BLaER1 treated with 17β-estradiol and CSF1 and Interleukin-3, amounts not matched to agents 10 nM and 100 nM (cell line): ENCODE data around the gene QSOX1.

Experiments
- H3K27ac ChIP-seq, 11 experiments: shearing (Covaris generic); formaldehyde crosslinking; 2 replicates each; pipeline ENCODE4 v1.8.1; 2022
- H3K27me3 ChIP-seq, 11 experiments: shearing (Covaris generic); formaldehyde crosslinking; 2 replicates each; pipeline ENCODE4 v1.8.1; 2022
- H3K36me3 ChIP-seq, 11 experiments: shearing (Covaris generic); formaldehyde crosslinking; 2 replicates each; pipeline ENCODE4 v1.8.1; 2022
- H3K4me1 ChIP-seq, 10 experiments: shearing (Covaris generic); formaldehyde crosslinking; 2 replicates each; pipeline ENCODE4 v1.8.1; 2022
- H3K4me2 ChIP-seq, 11 experiments: shearing (Covaris generic); formaldehyde crosslinking; 2 replicates each; pipeline ENCODE4 v1.8.1; 2022
- H3K4me3 ChIP-seq, 10 experiments: shearing (Covaris generic); formaldehyde crosslinking; 2 replicates each; pipeline ENCODE4 v1.8.1; 2022
- H3K9ac ChIP-seq, 11 experiments: shearing (Covaris generic); formaldehyde crosslinking; 2 replicates each; pipeline ENCODE4 v1.8.1; 2022
- H3K9me3 ChIP-seq, 11 experiments: shearing (Covaris generic); formaldehyde crosslinking; replicated peaks in 1 of 11; 2 replicates each; pipeline ENCODE4 v1.8.1; 2022
- H4K20me1 ChIP-seq, 11 experiments: shearing (Covaris generic); formaldehyde crosslinking; 2 replicates each; pipeline ENCODE4 v1.8.1; 2022
- Cebpa-rat ChIP-seq, 11 experiments: shearing (Covaris generic); IDR thresholded peaks; 2 replicates each; pipeline ENCODE4 v1.8.1; 2022

QSOX1 gene

GRCh38 chr1:180156201-180156600 is 1.5 kb downstream of the QSOX1 start:
- H3K27me3 ChIP-seq: no peaks in the 10 kb centered on the region
- H4K20me1 ChIP-seq: peaks cover 0 to 57% (median 25%) of the 10 kb centered on the region in 11 experiments; a peak in 14 of 22 replicates
- H3K9me3 ChIP-seq: no peaks in the 10 kb centered on the region
- H3K4me2 ChIP-seq: peak overlapping the region; percentile 87 to 99 (median 98)
- peak overlapping the region in 8 of 11 experiments; percentile 13 to 97 (median 71); a peak in 11 of 22 replicates for H3K27ac ChIP-seq
- peak overlapping the region in 5 of 11 experiments; percentile 88 to 93 (median 91); a peak in 3 of 22 replicates for H3K9ac ChIP-seq
- H3K4me3 ChIP-seq: peak overlapping the region; percentile 71 to 84 (median 77); a peak in 16 of 20 replicates
- peaks cover 0 to 14% (median 9%) of the 10 kb centered on the region in 11 experiments; a peak in 6 of 22 replicates for H3K36me3 ChIP-seq
- TF ChIP-seq Cebpa-rat (IDR thresholded peaks at IDR 0.05): no peak
- peaks cover 35 to 59% (median 42%) of the 10 kb centered on the region in 10 experiments for H3K4me1 ChIP-seq

GRCh38 chr1:180156631-180157091 is 2.0 kb downstream of the QSOX1 start:
- H3K27me3 ChIP-seq: no peaks in the 10 kb centered on the region
- peak overlapping the region; percentile 87 to 99 (median 98) for H3K4me2 ChIP-seq
- H3K4me1 ChIP-seq: peaks cover 34 to 54% (median 39%) of the 10 kb centered on the region in 10 experiments
- no peaks in the 10 kb centered on the region for H3K9me3 ChIP-seq
- H3K4me3 ChIP-seq: peak overlapping the region in 7 of 10 experiments; percentile 71 to 84 (median 77); a peak in 7 of 20 replicates
- H3K9ac ChIP-seq: no peak overlapping the region
- peaks cover 0 to 14% (median 9%) of the 10 kb centered on the region in 11 experiments; a peak in 6 of 22 replicates for H3K36me3 ChIP-seq
- no peak for TF ChIP-seq Cebpa-rat (IDR thresholded peaks at IDR 0.05)
- peaks cover 0 to 57% (median 25%) of the 10 kb centered on the region in 11 experiments; a peak in 14 of 22 replicates for H4K20me1 ChIP-seq
- H3K27ac ChIP-seq: peak overlapping the region in 7 of 11 experiments; percentile 13 to 97 (median 88); a peak in 9 of 22 replicates

DNA sequence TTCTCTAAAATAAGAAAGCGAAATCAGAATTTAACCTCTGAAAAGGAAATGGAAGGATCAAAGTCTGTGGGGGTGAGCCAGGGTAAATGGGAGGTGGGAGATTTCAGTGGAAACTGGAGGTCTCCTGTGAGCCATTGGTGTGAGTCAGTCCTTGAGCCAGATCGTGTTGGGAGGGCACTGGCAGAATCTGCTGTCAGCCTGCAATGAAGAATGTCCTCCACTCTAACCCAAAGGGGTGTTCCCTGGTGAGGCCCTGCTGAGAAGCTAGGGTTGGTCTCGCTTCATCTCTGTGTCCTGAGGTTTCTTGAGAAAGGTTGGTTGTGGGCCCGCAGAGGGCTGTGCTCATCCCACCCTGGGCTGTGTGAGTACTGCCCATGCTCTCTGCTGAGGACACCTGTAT is 2.4 kb downstream of the QSOX1 start:
- no peak overlapping the region; a peak in 1 of 22 replicates for H3K27ac ChIP-seq

GRCh38 chr1:180157576-180158057 is 2.9 kb downstream of the QSOX1 start:
- Histone ChIP-seq H3K9ac (no peak overlapping the region), H3K36me3 (peaks cover 0 to 14% (median 9%) of the 10 kb centered on the region in 11 experiments; a peak in 6 of 22 replicates), H3K27ac (no peak overlapping the region), H4K20me1 (peaks cover 4 to 61% (median 25%) of the 10 kb centered on the region in 11 experiments; a peak in 14 of 22 replicates), H3K27me3 (no peaks in the 10 kb centered on the region), H3K4me2 (peak overlapping the region in 9 of 11 experiments; percentile 87 to 99 (median 95); a peak in 16 of 22 replicates), H3K4me3 (no peak overlapping the region), H3K4me1 (peaks cover 34 to 56% (median 39%) of the 10 kb centered on the region in 10 experiments), H3K9me3 (no peaks in the 10 kb centered on the region)
- no peak for TF ChIP-seq Cebpa-rat (IDR thresholded peaks at IDR 0.05)

More for the DNA sequence above, 2.4 kb downstream of the QSOX1 start:
- Histone ChIP-seq H3K36me3 (peaks cover 0 to 14% (median 9%) of the 10 kb centered on the region in 11 experiments; a peak in 6 of 22 replicates), H3K9me3 (no peaks in the 10 kb centered on the region), H3K9ac (no peak overlapping the region), H3K4me1 (peaks cover 34 to 51% (median 39%) of the 10 kb centered on the region in 10 experiments), H3K4me3 (no peak overlapping the region), H3K4me2 (peak overlapping the region; percentile 87 to 99 (median 98)), H3K27me3 (no peaks in the 10 kb centered on the region), H4K20me1 (peaks cover under 1 to 57% (median 25%) of the 10 kb centered on the region in 11 experiments; a peak in 14 of 22 replicates)
- no peak for TF ChIP-seq Cebpa-rat (IDR thresholded peaks at IDR 0.05)

DNA sequence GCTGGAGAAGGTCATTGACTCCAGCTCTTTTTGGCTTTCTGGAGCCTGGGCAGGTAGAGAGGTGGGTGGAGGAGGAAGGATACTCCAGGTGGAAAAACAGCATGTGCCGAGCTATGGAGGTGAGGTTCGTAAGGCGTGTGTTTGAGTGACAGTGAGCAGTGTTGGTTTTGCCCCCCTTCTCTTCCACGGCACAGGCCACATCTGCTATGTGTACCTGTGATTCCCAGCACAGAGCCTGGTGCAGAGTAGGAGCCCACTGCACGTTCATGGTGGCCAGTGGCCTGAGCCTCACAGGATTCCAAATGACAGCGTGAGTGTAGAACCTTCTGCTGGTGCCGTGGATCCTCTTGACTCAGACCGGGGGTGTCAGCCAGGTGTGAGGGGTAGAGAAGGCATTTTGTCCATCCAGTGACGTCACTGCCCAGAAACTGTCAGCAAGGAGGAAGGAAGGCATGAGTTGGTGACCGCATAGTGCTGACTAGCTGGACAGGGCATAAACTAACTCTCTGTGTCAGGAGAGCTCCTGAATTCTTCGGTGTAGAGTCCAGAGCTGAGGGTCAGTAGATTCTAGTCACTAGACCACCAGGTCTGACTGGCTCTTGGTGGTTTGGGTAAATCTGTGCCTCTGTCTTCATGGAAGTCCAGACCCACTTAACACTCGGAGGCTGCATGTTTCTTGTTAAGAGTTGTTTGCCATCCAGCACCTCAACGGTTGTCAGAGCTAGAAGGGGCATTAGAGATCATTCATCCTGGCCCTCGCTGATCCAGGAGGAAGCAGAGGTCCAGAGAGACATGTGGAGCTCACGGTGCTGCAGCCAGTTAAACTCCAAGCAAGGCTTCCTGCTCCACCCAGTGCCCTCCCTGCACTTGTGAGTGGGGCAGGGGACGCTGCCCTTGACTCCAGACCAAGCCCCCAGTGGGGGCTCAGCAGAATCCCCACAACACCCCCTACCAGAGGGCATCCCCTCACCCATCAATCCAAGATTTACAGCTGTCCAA is 3.8 kb downstream of the QSOX1 start:
- H3K4me2 ChIP-seq: peak overlapping the region in 2 of 11 experiments; percentile 5 to 90; a peak in 2 of 22 replicates
- no peaks in the 10 kb centered on the region for H3K27me3 ChIP-seq
- peaks cover 4 to 63% (median 26%) of the 10 kb centered on the region in 11 experiments; a peak in 14 of 22 replicates for H4K20me1 ChIP-seq
- H3K27ac ChIP-seq: no peak overlapping the region
- no peak for TF ChIP-seq Cebpa-rat (IDR thresholded peaks at IDR 0.05)
- H3K9me3 ChIP-seq: no peaks in the 10 kb centered on the region
- H3K4me3 ChIP-seq: no peak overlapping the region
- no peak overlapping the region for H3K9ac ChIP-seq
- peaks cover 33 to 64% (median 39%) of the 10 kb centered on the region in 10 experiments for H3K4me1 ChIP-seq
- peaks cover 0 to 14% (median 9%) of the 10 kb centered on the region in 11 experiments; a peak in 6 of 22 replicates for H3K36me3 ChIP-seq

DNA sequence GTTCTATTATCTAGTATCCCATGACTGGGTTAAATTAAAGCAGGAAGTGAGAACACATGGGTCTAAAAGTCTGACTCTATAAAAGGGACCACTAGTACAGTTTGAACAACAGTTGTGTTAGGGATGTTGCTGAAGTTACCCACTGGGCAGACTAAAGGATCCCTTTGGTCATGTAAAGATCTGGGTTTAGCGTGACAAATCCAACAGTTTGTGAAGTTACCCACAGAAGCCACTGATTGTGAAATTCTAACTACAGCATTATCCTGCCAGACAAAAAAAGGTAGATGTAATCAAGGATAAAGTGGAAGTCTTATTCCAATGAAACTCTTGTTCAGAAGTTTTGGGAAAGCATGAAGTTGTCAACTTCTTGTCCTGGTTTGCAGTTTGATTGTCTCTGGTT is 5.7 kb downstream of the QSOX1 start:
- Histone ChIP-seq H3K4me1 (peaks cover 34 to 72% (median 44%) of the 10 kb centered on the region in 10 experiments), H3K9ac (no peak overlapping the region), H4K20me1 (peaks cover 18 to 79% (median 40%) of the 10 kb centered on the region in 11 experiments; a peak in 17 of 22 replicates), H3K9me3 (no peaks in the 10 kb centered on the region), H3K4me2 (peak overlapping the region in 6 of 11 experiments; percentile 8 to 43 (median 31); a peak in 9 of 22 replicates), H3K27me3 (no peaks in the 10 kb centered on the region), H3K4me3 (no peak overlapping the region), H3K27ac (no peak overlapping the region), H3K36me3 (peaks cover 0 to 20% (median 11%) of the 10 kb centered on the region in 11 experiments; a peak in 8 of 22 replicates)
- TF ChIP-seq Cebpa-rat (IDR thresholded peaks at IDR 0.05): no peak

GRCh38 chr1:180163041-180163440 is 8.4 kb downstream of the QSOX1 start:
- Histone ChIP-seq H3K27me3 (no peaks in the 10 kb centered on the region), H3K27ac (no peak overlapping the region), H3K4me3 (no peak overlapping the region), H3K4me1 (peaks cover 8 to 45% (median 22%) of the 10 kb centered on the region in 10 experiments; a peak in 16 of 20 replicates), H4K20me1 (peaks cover 18 to 74% (median 43%) of the 10 kb centered on the region in 11 experiments; a peak in 18 of 22 replicates), H3K9me3 (no peaks in the 10 kb centered on the region), H3K9ac (no peak overlapping the region), H3K4me2 (peak overlapping the region in 4 of 11 experiments; percentile 14 to 60 (median 42); a peak in 5 of 22 replicates), H3K36me3 (peaks cover 18 to 37% (median 29%) of the 10 kb centered on the region in 11 experiments; a peak in 20 of 22 replicates)
- TF ChIP-seq Cebpa-rat (IDR thresholded peaks at IDR 0.05): no peak

DNA sequence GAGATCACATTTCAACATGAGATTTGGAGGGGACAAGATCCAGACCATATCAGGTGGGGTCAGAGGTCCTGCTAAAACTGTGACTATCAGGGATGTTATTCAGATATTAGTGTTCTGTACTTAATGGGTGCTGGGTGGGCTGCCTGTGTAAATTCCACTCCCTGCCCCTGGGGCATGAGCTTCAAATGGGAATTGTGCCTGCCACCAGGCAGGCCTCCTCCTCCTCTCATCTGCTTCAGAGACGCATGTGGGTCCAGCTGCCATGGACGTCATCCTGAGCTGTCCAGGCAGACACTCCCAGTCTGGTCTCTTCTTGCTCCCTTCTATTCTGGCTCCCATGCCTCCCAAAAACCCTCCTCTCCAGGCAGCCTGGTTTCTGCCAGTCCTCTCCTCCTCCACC is 10.4 kb downstream of the QSOX1 start:
- Histone ChIP-seq H3K9me3 (no peaks in the 10 kb centered on the region), H3K4me1 (peaks cover 8 to 34% (median 19%) of the 10 kb centered on the region in 10 experiments; a peak in 16 of 20 replicates)
- no peak for TF ChIP-seq Cebpa-rat (IDR thresholded peaks at IDR 0.05)

More for the DNA sequence above, 10.4 kb downstream of the QSOX1 start:
- H3K36me3 ChIP-seq: peaks cover 20 to 53% (median 39%) of the 10 kb centered on the region in 11 experiments; a peak in 21 of 22 replicates
- peaks cover 8 to 74% (median 39%) of the 10 kb centered on the region in 11 experiments; a peak in 17 of 22 replicates for H4K20me1 ChIP-seq
- no peak overlapping the region for H3K27ac ChIP-seq
- no peaks in the 10 kb centered on the region for H3K27me3 ChIP-seq
- H3K4me3 ChIP-seq: no peak overlapping the region
- no peak overlapping the region for H3K9ac ChIP-seq
- H3K4me2 ChIP-seq: no peak overlapping the region
